ENCODE measurements around the gene DNAJB13.

DNA sequence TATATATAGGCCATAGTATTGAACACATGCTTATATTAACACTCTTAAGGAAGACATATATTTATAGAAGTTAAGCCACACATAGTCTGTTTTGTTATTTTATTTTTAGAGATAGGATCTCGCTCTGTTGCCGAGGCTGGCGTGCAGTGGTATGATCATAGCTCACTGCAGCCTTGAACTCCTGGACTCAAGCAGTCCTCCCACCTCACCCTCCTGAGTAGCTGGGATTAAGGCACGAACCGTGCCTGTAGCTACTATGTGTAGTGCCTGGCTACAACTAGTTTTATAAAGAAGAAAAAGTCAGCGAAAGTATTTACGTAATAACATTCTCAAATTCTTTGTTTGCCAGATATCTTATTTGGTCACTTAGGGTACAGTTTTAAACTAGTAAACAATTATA is 37.4 kb downstream of the DNAJB13 start:
- TF ChIP-seq, protein P1, sequence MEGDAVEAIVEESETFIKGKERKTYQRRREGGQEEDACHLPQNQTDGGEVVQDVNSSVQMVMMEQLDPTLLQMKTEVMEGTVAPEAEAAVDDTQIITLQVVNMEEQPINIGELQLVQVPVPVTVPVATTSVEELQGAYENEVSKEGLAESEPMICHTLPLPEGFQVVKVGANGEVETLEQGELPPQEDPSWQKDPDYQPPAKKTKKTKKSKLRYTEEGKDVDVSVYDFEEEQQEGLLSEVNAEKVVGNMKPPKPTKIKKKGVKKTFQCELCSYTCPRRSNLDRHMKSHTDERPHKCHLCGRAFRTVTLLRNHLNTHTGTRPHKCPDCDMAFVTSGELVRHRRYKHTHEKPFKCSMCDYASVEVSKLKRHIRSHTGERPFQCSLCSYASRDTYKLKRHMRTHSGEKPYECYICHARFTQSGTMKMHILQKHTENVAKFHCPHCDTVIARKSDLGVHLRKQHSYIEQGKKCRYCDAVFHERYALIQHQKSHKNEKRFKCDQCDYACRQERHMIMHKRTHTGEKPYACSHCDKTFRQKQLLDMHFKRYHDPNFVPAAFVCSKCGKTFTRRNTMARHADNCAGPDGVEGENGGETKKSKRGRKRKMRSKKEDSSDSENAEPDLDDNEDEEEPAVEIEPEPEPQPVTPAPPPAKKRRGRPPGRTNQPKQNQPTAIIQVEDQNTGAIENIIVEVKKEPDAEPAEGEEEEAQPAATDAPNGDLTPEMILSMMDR (IDR thresholded peaks at IDR 0.05) = no peak
- TF ChIP-seq POLR2A (IDR thresholded peaks at IDR 0.05) = no peak

Measured in lower leg skin (tissue), 3 donors.